ENCODE measurements around the gene SLC9A3. TPM values are rescaled to one million over a fixed set of nuclear protein-coding genes. Genes with fewer than 3 reads are reported as not detected.

The SLC9A3 gene
- total RNA-seq, 1 donor = 1.8 TPM

- peaks cover 7% of the 10 kb centered on the region for H3K4me1 ChIP-seq (ENCODE audit: insufficient read depth, low read length)
- H3K9me3 ChIP-seq (ENCODE audit: low read depth, low read length) = no peaks in the 10 kb centered on the region
- no peak overlapping the region for H3K4me3 ChIP-seq (ENCODE audit: low read length)
- no peaks in the 10 kb centered on the region for H3K27me3 ChIP-seq (ENCODE audit: insufficient read depth, low read length)
These were observed 99.7 kb downstream of the SLC9A3 start for GRCh38 chr5:424301-425110.

- Histone ChIP-seq H3K27me3 (ENCODE audit: insufficient read depth, low read length) (no peaks in the 10 kb centered on the region), H3K4me3 (ENCODE audit: low read length) (no peak overlapping the region), H3K9me3 (ENCODE audit: low read depth, low read length) (no peaks in the 10 kb centered on the region), H3K4me1 (ENCODE audit: insufficient read depth, low read length) (peaks cover 7% of the 10 kb centered on the region)
These were observed 100.5 kb downstream of the SLC9A3 start for GRCh38 chr5:423626-424261.

- H3K4me3 ChIP-seq (ENCODE audit: low read length) = no peak overlapping the region
- peaks cover 7% of the 10 kb centered on the region for H3K4me1 ChIP-seq (ENCODE audit: insufficient read depth, low read length)
- no peaks in the 10 kb centered on the region for H3K9me3 ChIP-seq (ENCODE audit: low read depth, low read length)
- no peaks in the 10 kb centered on the region for H3K27me3 ChIP-seq (ENCODE audit: insufficient read depth, low read length)
These were observed 101.0 kb downstream of the SLC9A3 start for GRCh38 chr5:423233-423565.

GRCh38 chr5:422323-423232, 101.7 kb downstream of the SLC9A3 start:
- Histone ChIP-seq H3K4me1 (ENCODE audit: insufficient read depth, low read length) (peaks cover 7% of the 10 kb centered on the region), H3K9me3 (ENCODE audit: low read depth, low read length) (no peaks in the 10 kb centered on the region), H3K4me3 (ENCODE audit: low read length) (no peak overlapping the region), H3K27me3 (ENCODE audit: insufficient read depth, low read length) (no peaks in the 10 kb centered on the region)

- H3K4me1 ChIP-seq (ENCODE audit: insufficient read depth, low read length) = peaks cover 7% of the 10 kb centered on the region
- H3K4me3 ChIP-seq (ENCODE audit: low read length) = no peak overlapping the region
- no peaks in the 10 kb centered on the region for H3K27me3 ChIP-seq (ENCODE audit: insufficient read depth, low read length)
- no peaks in the 10 kb centered on the region for H3K9me3 ChIP-seq (ENCODE audit: low read depth, low read length)
These were observed 102.3 kb downstream of the SLC9A3 start for GRCh38 chr5:421901-422300.

GRCh38 chr5:421287-421880, 102.9 kb downstream of the SLC9A3 start:
- no peaks in the 10 kb centered on the region for H3K27me3 ChIP-seq (ENCODE audit: insufficient read depth, low read length)

GRCh38 chr5:420632-421286, 103.5 kb downstream of the SLC9A3 start:
- Histone ChIP-seq H3K9me3 (ENCODE audit: low read depth, low read length) (no peaks in the 10 kb centered on the region), H3K27me3 (ENCODE audit: insufficient read depth, low read length) (no peaks in the 10 kb centered on the region), H3K4me1 (ENCODE audit: insufficient read depth, low read length) (peaks cover 7% of the 10 kb centered on the region), H3K4me3 (ENCODE audit: low read length) (no peak overlapping the region)

More at GRCh38 chr5:421287-421880, 102.9 kb downstream of the SLC9A3 start:
- peaks cover 7% of the 10 kb centered on the region for H3K4me1 ChIP-seq (ENCODE audit: insufficient read depth, low read length)
- H3K4me3 ChIP-seq (ENCODE audit: low read length) = no peak overlapping the region
- no peaks in the 10 kb centered on the region for H3K9me3 ChIP-seq (ENCODE audit: low read depth, low read length)

Other genes starting within 250 kb of the SLC9A3 start
- 0.31 TPM for gene AHRR, start 202.7 kb downstream of the SLC9A3 start, total RNA-seq
- 31.8 TPM for gene EXOC3, start 81.3 kb downstream of the SLC9A3 start, total RNA-seq
- 3.5 TPM for gene CEP72, start 87.9 kb upstream of the SLC9A3 start, total RNA-seq
- 0.84 TPM for gene TPPP, start 168.9 kb upstream of the SLC9A3 start, total RNA-seq

All from mononuclear cell (primary cell).